ENCODE results near the gene DNAH5. TPM values are rescaled to one million over a fixed set of nuclear protein-coding genes. Genes with fewer than 3 reads are reported as not detected.
A peak's percentile ranks its signal among the peaks of the same experiment; 100 is the strongest.

The DNAH5 gene
- total RNA-seq, 1 donor from 2014 or later: 0.20 TPM

DNA sequence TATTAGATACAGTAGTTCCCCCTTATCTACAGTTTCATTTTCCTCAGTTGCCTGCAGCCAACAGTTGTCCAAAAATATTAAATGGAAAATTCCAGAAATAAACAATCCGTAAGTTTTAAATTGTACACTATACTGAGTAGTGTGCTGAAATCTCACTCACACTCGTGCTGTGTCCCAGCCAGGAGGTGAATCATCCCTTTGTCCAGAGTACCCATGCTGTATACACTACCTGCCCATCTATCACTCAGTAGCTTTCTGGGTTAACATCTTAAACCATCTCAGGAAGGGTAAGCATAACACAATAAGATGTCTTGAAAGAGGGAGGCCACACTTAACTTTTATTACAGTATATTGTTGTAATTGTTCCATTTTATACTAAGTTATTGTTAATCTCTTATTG lies 31.7 kb upstream of the DNAH5 start:
- Mint-ChIP-seq H3K4me1 (ENCODE audit: low read depth, unreplicated experiment) (peaks cover 2% of the 10 kb centered on the region), H3K4me3 (ENCODE audit: unreplicated experiment) (no peak overlapping the region), H3K27ac (ENCODE audit: unreplicated experiment) (no peak overlapping the region)

GRCh38 chr5:13975246-13975645 lies 30.8 kb upstream of the DNAH5 start:
- Mint-ChIP-seq H3K4me1 (ENCODE audit: low read depth, unreplicated experiment) (peaks cover 2% of the 10 kb centered on the region), H3K27ac (ENCODE audit: unreplicated experiment) (no peak overlapping the region), H3K4me3 (ENCODE audit: unreplicated experiment) (no peak overlapping the region), H3K36me3 (ENCODE audit: unreplicated experiment) (no peaks in the 10 kb centered on the region), H3K27me3 (ENCODE audit: unreplicated experiment) (peaks cover 5% of the 10 kb centered on the region), H3K9me3 (ENCODE audit: unreplicated experiment) (peaks cover 4% of the 10 kb centered on the region)
- DNase-seq: no peak
- TF ChIP-seq, protein P1, sequence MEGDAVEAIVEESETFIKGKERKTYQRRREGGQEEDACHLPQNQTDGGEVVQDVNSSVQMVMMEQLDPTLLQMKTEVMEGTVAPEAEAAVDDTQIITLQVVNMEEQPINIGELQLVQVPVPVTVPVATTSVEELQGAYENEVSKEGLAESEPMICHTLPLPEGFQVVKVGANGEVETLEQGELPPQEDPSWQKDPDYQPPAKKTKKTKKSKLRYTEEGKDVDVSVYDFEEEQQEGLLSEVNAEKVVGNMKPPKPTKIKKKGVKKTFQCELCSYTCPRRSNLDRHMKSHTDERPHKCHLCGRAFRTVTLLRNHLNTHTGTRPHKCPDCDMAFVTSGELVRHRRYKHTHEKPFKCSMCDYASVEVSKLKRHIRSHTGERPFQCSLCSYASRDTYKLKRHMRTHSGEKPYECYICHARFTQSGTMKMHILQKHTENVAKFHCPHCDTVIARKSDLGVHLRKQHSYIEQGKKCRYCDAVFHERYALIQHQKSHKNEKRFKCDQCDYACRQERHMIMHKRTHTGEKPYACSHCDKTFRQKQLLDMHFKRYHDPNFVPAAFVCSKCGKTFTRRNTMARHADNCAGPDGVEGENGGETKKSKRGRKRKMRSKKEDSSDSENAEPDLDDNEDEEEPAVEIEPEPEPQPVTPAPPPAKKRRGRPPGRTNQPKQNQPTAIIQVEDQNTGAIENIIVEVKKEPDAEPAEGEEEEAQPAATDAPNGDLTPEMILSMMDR (IDR thresholded peaks at IDR 0.05; ENCODE audit: partially characterized antibody, unreplicated experiment): no peak

More for the DNA sequence above, 31.7 kb upstream of the DNAH5 start:
- peaks cover 5% of the 10 kb centered on the region for H3K27me3 Mint-ChIP-seq (ENCODE audit: unreplicated experiment)
- H3K36me3 Mint-ChIP-seq (ENCODE audit: unreplicated experiment): no peaks in the 10 kb centered on the region
- no peak for DNase-seq
- TF ChIP-seq, protein P1 (IDR thresholded peaks at IDR 0.05; ENCODE audit: partially characterized antibody, unreplicated experiment): no peak
- H3K9me3 Mint-ChIP-seq (ENCODE audit: unreplicated experiment): peaks cover 1% of the 10 kb centered on the region

GRCh38 chr5:13973724-13974123 lies 29.2 kb upstream of the DNAH5 start:
- TF ChIP-seq, protein P1 (IDR thresholded peaks at IDR 0.05; ENCODE audit: partially characterized antibody, unreplicated experiment): no peak
- Mint-ChIP-seq H3K27ac (ENCODE audit: unreplicated experiment) (no peak overlapping the region), H3K36me3 (ENCODE audit: unreplicated experiment) (no peaks in the 10 kb centered on the region), H3K27me3 (ENCODE audit: unreplicated experiment) (no peaks in the 10 kb centered on the region), H3K4me1 (ENCODE audit: low read depth, unreplicated experiment) (peaks cover 2% of the 10 kb centered on the region), H3K4me3 (ENCODE audit: unreplicated experiment) (no peak overlapping the region), H3K9me3 (ENCODE audit: unreplicated experiment) (peaks cover 4% of the 10 kb centered on the region)
- no peak for DNase-seq

DNA sequence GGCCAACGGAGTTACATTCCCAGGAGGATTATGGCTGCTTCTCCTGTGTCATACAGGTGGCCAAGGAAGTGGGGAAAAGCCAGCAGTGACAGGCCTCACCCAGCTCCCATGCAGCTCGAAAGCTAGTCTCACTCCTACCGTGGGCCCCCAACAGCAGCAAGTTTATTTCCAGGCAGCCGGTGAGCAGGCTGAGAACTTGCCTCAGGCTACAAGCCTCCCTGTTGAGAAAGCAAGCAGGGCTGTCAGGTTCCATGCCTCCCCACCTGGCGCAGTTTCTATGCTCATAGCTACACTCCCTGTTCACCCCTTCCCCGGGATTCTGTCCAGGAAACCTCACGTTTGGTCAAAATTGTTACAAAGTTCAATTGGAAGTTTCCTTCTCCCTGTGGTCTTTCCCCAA lies 27.5 kb upstream of the DNAH5 start:
- Mint-ChIP-seq H3K27ac (ENCODE audit: unreplicated experiment) (no peak overlapping the region), H3K4me1 (ENCODE audit: low read depth, unreplicated experiment) (no peaks in the 10 kb centered on the region), H3K9me3 (ENCODE audit: unreplicated experiment) (peaks cover 4% of the 10 kb centered on the region), H3K36me3 (ENCODE audit: unreplicated experiment) (no peaks in the 10 kb centered on the region), H3K27me3 (ENCODE audit: unreplicated experiment) (no peaks in the 10 kb centered on the region), H3K4me3 (ENCODE audit: unreplicated experiment) (no peak overlapping the region)
- TF ChIP-seq, protein P1 (IDR thresholded peaks at IDR 0.05; ENCODE audit: partially characterized antibody, unreplicated experiment): no peak
- DNase-seq: no peak

- H3K9me3 Mint-ChIP-seq (ENCODE audit: unreplicated experiment): no peaks in the 10 kb centered on the region
- no peaks in the 10 kb centered on the region for H3K27me3 Mint-ChIP-seq (ENCODE audit: unreplicated experiment)
- no peak overlapping the region for H3K27ac Mint-ChIP-seq (ENCODE audit: unreplicated experiment)
- H3K4me3 Mint-ChIP-seq (ENCODE audit: unreplicated experiment): no peak overlapping the region
- TF ChIP-seq, protein P1 (IDR thresholded peaks at IDR 0.05; ENCODE audit: partially characterized antibody, unreplicated experiment): peak; percentile 65
- H3K4me1 Mint-ChIP-seq (ENCODE audit: low read depth, unreplicated experiment): peaks cover 6% of the 10 kb centered on the region
- no peak for DNase-seq
- H3K36me3 Mint-ChIP-seq (ENCODE audit: unreplicated experiment): no peaks in the 10 kb centered on the region
These were observed 12.7 kb upstream of the DNAH5 start for GRCh38 chr5:13957032-13957645.
